Breast epithelium (tissue), 3 donors: ENCODE results near the gene ARHGEF3.

ENCODE experiments used
- CTCF ChIP-seq, 3 donors: fragments of 450-650 bp; IDR thresholded peaks; one replicate each; pipeline ENCODE4 v1.5.1; 2016 to 2017; ENCODE audit warnings: antibody characterized with exemption in 3 of 3, mild to moderate bottlenecking in 3 of 3, moderate library complexity in 3 of 3
- POLR2A ChIP-seq: fragments of 450-650 bp; IDR thresholded peaks from one replicate; pipeline ENCODE4 v1.6.1; 2016; ENCODE audit warnings: antibody characterized with exemption, mild to moderate bottlenecking, moderate library complexity
- POLR2AphosphoS5 ChIP-seq, 3 donors: sonication (generic); formaldehyde crosslinking; IDR thresholded peaks; one replicate each; pipeline ENCODE4 v1.6.1; 2017; ENCODE audit warnings: antibody characterized with exemption in 3 of 3

GRCh38 chr3:56761887-56762651, 39.7 kb downstream of the ARHGEF3 start:
- no peak for TF ChIP-seq CTCF (IDR thresholded peaks at IDR 0.05)
- TF ChIP-seq POLR2AphosphoS5 (IDR thresholded peaks at IDR 0.05): no peak
- TF ChIP-seq POLR2A: no peak
